ENCODE measurements around the gene NTSR1.

Gene NTSR1

DNA sequence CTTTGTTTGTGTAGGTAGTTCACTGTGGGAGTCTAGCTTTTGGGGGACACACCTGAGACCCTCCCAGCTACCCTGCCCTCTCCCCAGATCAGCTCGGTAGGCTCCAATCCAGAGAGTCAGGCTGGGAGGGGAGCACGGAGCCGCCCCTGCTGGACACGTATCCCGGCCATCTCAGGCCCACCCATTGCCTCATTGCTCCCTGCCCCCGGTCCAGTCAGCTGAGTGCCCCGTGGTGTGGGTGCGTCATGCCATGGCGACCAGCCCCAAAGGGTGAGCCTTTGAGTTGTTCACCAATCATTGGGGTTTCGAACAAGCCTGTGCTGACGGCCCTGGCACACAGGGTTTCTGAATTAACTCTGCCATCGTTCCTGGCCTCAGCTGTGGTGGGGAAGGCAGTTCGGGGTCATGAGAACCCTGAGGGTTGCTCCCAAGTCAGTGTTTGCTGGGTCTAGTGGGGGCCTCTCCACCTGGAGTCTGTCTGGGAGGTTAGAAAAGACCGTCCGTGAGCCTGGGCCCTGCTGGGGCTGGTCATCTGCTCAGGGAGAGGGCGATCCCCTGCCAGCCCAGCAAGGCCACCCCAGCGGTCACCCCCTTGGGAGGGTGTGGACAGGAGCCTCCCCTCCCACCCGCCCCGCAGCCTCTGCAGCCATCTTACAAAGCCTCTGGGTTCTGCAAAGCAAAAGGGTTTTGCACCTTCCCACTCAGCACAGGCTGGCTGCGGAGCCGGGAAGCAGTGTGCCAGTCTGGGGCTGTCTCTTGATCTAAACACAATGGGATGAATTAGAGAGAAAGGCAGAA, 34.5 kb downstream of the NTSR1 start:
- in situ Hi-C loops (cut with MboI; ENCODE audit: low sequenced_read_pairs, unreplicated experiment), result no loop called here
- no peak for TF ChIP-seq CTCF (IDR thresholded peaks at IDR 0.05; ENCODE audit: borderline replicate concordance, control extremely low read depth, extremely low read depth, insufficient read depth, missing control alignments)
- no peak for DNase-seq (ENCODE audit: low spot score)

- no peak for TF ChIP-seq CTCF (IDR thresholded peaks at IDR 0.05; ENCODE audit: borderline replicate concordance, control extremely low read depth, extremely low read depth, insufficient read depth, missing control alignments)
- in situ Hi-C loops (cut with MboI; ENCODE audit: low sequenced_read_pairs, unreplicated experiment), result no loop called here
Observed at GRCh38 chr20:62743777-62744317, 35.2 kb downstream of the NTSR1 start.

DNA sequence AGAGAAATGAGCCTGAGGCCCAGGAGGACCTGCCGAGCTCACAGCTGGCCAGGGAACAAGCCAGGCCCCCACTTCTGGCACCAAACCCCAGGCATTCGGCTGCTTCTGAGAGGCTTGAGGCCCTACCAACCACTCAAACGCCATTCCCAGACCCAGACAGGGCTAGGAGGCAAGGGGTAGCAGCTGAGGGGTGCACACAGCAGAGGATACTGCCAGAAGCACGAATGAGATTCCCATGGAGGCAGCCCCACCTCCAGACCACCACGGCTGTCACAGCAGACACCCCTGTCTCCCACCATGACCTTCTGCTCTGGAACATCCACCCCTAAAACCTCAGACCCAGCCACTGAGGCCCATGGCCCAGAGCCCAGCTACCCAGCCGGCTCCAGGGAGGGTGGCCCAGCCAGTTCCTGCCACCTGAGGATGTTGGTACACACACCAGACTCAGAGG, 36.1 kb downstream of the NTSR1 start:
- no peak for TF ChIP-seq CTCF (IDR thresholded peaks at IDR 0.05; ENCODE audit: borderline replicate concordance, control extremely low read depth, extremely low read depth, insufficient read depth, missing control alignments)
- DNase-seq (ENCODE audit: low spot score), result no peak
- in situ Hi-C loops (cut with MboI; ENCODE audit: low sequenced_read_pairs, unreplicated experiment), result no loop called here

More at GRCh38 chr20:62743777-62744317, 35.2 kb downstream of the NTSR1 start:
- DNase-seq (ENCODE audit: low spot score), result no peak

DNA sequence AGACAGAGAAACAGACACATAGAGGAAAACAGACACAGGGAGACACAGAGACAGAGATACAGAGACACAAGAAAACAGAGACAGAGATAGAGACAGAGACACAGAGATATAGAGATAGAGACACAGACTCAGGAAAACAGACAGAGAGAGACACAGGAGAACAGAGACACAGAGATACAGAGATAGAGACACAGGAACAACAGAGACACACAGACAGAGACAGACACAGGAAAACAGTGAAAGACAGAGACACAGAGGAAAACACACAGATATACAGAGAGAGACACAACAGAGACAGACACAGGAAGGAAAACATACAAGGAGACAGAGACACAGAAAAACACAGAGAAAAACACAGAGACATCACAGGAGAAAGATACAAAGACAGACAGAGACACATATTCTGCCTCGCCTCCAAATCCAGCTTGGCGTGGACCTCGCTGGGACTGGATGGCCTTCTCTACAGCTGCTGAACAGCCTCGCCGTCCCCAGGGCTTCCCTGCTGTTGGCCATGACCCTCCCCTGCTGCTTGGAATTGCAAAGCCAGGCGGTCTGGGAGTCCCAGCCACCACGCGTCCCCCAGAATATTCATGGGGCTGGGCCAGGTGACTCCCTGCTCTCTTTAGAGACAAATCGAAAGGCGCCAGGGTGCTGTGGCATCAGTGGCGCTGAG, 36.8 kb downstream of the NTSR1 start:
- no peak for TF ChIP-seq CTCF (IDR thresholded peaks at IDR 0.05; ENCODE audit: borderline replicate concordance, control extremely low read depth, extremely low read depth, insufficient read depth, missing control alignments)
- in situ Hi-C loops (cut with MboI; ENCODE audit: low sequenced_read_pairs, unreplicated experiment), result no loop called here

DNA sequence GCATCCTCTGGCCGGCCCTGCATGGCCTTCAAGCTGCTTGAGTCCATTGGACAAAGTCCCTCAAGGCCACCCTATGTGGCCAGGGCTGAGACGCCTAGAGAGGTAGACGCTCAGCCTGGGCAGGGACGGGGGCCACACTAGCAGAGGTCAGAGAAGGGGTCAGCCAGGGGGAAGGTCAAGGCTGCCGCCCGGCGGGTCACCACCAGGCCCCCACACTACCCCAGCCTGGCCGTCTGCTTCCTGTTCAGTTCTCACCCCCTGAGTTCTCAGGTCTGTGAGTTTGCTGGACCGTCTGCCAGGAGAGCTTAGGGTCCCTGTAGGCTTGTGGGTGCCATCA, 37.3 kb downstream of the NTSR1 start:
- in situ Hi-C loops (cut with MboI; ENCODE audit: low sequenced_read_pairs, unreplicated experiment), result no loop called here

More for the DNA sequence above, 36.8 kb downstream of the NTSR1 start:
- DNase-seq (ENCODE audit: low spot score), result no peak

More for the DNA sequence above, 37.3 kb downstream of the NTSR1 start:
- no peak for TF ChIP-seq CTCF (IDR thresholded peaks at IDR 0.05; ENCODE audit: borderline replicate concordance, control extremely low read depth, extremely low read depth, insufficient read depth, missing control alignments)
- DNase-seq (ENCODE audit: low spot score), result no peak

All from GM13976 (cell line).